H1 (cell line): ENCODE results near the gene PTPRJ. TPM values are rescaled to one million over a fixed set of nuclear protein-coding genes. Genes with fewer than 3 reads are reported as not detected.

ENCODE experiments used
- CREB1 ChIP-seq: IDR thresholded peaks from 2 replicates; pipeline ENCODE4 v1.6.1; 2012; ENCODE audit warnings: inconsistent platforms
- EP300 ChIP-seq, 2 experiments: IDR thresholded peaks; 1 replicate in 1 of 2; 2 replicates in 1 of 2; pipeline ENCODE4 v1.6.1; 2011 to 2012; ENCODE audit warnings: low read depth in 2 of 2, low read length in 2 of 2, mild to moderate bottlenecking in 2 of 2, borderline replicate concordance in 1 of 2, inconsistent platforms in 1 of 2, moderate library complexity in 1 of 2
- HDAC2 ChIP-seq, 2 experiments: fragments of 300-600 bp in 1 of 2; sonication (generic) in 1 of 2; IDR thresholded peaks; 2 replicates each; pipeline ENCODE4 v1.6.1; 2011 to 2012; ENCODE audit warnings: low read depth in 2 of 2, low read length in 2 of 2, mild to moderate bottlenecking in 2 of 2, moderate library complexity in 2 of 2, borderline replicate concordance in 1 of 2, inconsistent platforms in 1 of 2
- KDM1A ChIP-seq: fragments of 200-600, 300-600 bp; sonication (generic); IDR thresholded peaks from 2 replicates; pipeline ENCODE4 v1.7.1; 2016; ENCODE audit warnings: mild to moderate bottlenecking, low read length, borderline replicate concordance
- TAF1 ChIP-seq: IDR thresholded peaks from 2 replicates; pipeline ENCODE4 v1.6.1; 2011; ENCODE audit warnings: mild to moderate bottlenecking, low read depth, low read length
- USF2 ChIP-seq: IDR thresholded peaks from 2 replicates; pipeline ENCODE4 v1.6.1; 2011; ENCODE audit warnings: low read length, improper control_type of control experiment
- ZNF274 ChIP-seq: IDR thresholded peaks from 2 replicates; pipeline ENCODE4 v1.7.0; 2012; ENCODE audit warnings: low read length, borderline replicate concordance; ENCODE audit errors: extremely low read depth
- polyA plus RNA-seq, 7 experiments: library from polyadenylated mRNA; depleted of rRNA in 3 of 7; stranded (reverse) in 5 of 7; unstranded in 2 of 7; fragments of >200 nt in 5 of 7; fragments of 200-250 nt in 2 of 7; gene quantifications; 1 replicate in 5 of 7; 2 replicates in 1 of 7; 4 replicates in 1 of 7; pipeline versions ENCODE4 v1.2.1 to v1.2.3, GENCODE V29; 2011 to 2013; ENCODE audit warnings: missing spikeins in 2 of 7, mixed read lengths in 2 of 7
- total RNA-seq: library from RNA; stranded (reverse); fragmentation: NEBNext Ultra II Directional; extraction: Animal tissue kit (Norgen Biotek cat#: 25700); gene quantifications from 2 replicates; pipeline ENCODE4 v1.2.1, GENCODE V29; 2021

PTPRJ gene
- total and polyA plus RNA-seq, 2 of the 8 experiments (the other 6 are each of a cell fraction or from before 2014, with no cell fraction given), result 4.4 to 22.6 TPM

DNA sequence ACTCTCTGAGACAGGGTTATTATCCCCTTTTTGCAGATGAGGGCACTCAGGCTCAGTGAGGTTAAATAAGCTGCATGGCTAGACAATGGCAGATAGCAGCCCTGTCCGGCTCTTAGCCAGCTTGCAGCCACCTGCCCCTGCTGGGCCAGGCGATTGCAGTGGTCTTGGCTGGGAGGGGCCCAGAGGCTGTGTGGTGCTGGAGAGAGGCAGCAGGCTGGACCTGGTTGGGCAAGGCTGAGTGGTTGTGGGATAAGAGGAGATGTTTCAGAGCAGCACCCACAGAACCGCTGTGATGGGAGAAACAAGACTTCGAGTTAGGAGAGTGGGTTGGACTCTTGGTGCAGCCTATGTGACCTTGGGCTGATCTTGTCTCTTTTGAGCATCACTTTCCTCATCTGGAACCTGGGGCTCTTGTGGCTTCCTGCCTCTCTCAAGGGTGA lies 25.5 kb downstream of the PTPRJ start (continued):
- TF ChIP-seq EP300 (IDR thresholded peaks at IDR 0.05; ENCODE audit: borderline replicate concordance in 1 of 2, low read depth in 2 of 2, low read length in 2 of 2) (no peak), TAF1 (no peak), USF2 (no peak), ZNF274 (no peak), HDAC2 (IDR thresholded peaks at IDR 0.05; ENCODE audit: borderline replicate concordance in 1 of 2, low read depth in 2 of 2, low read length in 2 of 2) (no peak), KDM1A (no peak), CREB1 (no peak)
- TF ChIP-seq, all 59 proteins: peak for 0
